GM12878 (cell line): ENCODE measurements around the gene FFAR3. TPM values are rescaled to one million over a fixed set of nuclear protein-coding genes. Genes with fewer than 3 reads are reported as not detected.

ENCODE experiments used
- ASH2L ChIP-seq: fragments of 300-600, 200-600 bp; sonication (generic); IDR thresholded peaks from 2 replicates; pipeline ENCODE4 v1.6.1; 2017; ENCODE audit warnings: low read depth, mild to moderate bottlenecking, borderline replicate concordance
- CREB1 ChIP-seq: IDR thresholded peaks from 2 replicates; pipeline ENCODE4 v1.6.1; 2012; ENCODE audit warnings: low read depth, mild to moderate bottlenecking, inconsistent platforms
- CTCF ChIP-seq, 3 experiments: IDR thresholded peaks in 2 of 3; conservative IDR thresholded peaks in 1 of 3; 2 replicates each; pipeline ENCODE4 v1.5.1; 2011; ENCODE audit warnings: low read depth in 3 of 3, low read length in 3 of 3, mild to moderate bottlenecking in 3 of 3, control low read depth in 2 of 3, moderate library complexity in 2 of 3, inconsistent platforms in 1 of 3, mixed read lengths in 1 of 3; ENCODE audit not compliant: control insufficient read depth in 2 of 3, insufficient read depth in 1 of 3; ENCODE audit errors: extremely low read depth in 1 of 3
- IKZF1 ChIP-seq: fragments of 450-650 bp; conservative IDR thresholded peaks from 2 replicates; pipeline ENCODE4 v1.6.1; 2017; ENCODE audit warnings: antibody characterized with exemption, mild to moderate bottlenecking
- IKZF2 ChIP-seq, 2 experiments: fragments of 450-650 bp; IDR thresholded peaks; 2 replicates each; pipeline ENCODE4 v1.6.1; 2017; ENCODE audit warnings: mild to moderate bottlenecking in 2 of 2, moderate library complexity in 2 of 2
- MTA2 ChIP-seq: fragments of 450-650 bp; IDR thresholded peaks from 2 replicates; pipeline ENCODE4 v1.6.1; 2016; ENCODE audit warnings: low read depth, mild to moderate bottlenecking, moderate library complexity
- MYB ChIP-seq: fragments of 150-350 bp; IDR thresholded peaks from 2 replicates; pipeline ENCODE4 v1.6.1; 2014; ENCODE audit warnings: mild to moderate bottlenecking, low read depth, low read length, borderline replicate concordance
- PAX5 ChIP-seq: IDR thresholded peaks from 2 replicates; pipeline ENCODE4 v1.6.1; 2011; ENCODE audit warnings: low read depth, low read length, borderline replicate concordance
- POLR2A ChIP-seq: IDR thresholded peaks from 2 replicates; pipeline ENCODE4 v1.6.1; 2011; ENCODE audit warnings: low read depth, mild to moderate bottlenecking, low read length
- RB1 ChIP-seq: fragments of 450-650 bp; formaldehyde crosslinking; IDR thresholded peaks from 2 replicates; pipeline ENCODE4 v1.6.1; 2017; ENCODE audit warnings: mild to moderate bottlenecking, borderline replicate concordance
- SP1 ChIP-seq: IDR thresholded peaks from one replicate; pipeline ENCODE4 v1.6.1; 2011; ENCODE audit warnings: low read depth, low read length
- TCF3 ChIP-seq: IDR thresholded peaks from 2 replicates; pipeline ENCODE4 v1.6.1; 2012; ENCODE audit warnings: low read depth, mild to moderate bottlenecking, low read length, borderline replicate concordance; ENCODE audit not compliant: insufficient read depth
- ZNF274 ChIP-seq: IDR thresholded peaks from one replicate; pipeline ENCODE4 v1.8.0; 2011; ENCODE audit not compliant: insufficient read length, insufficient read depth
- ZNF384 ChIP-seq: IDR thresholded peaks from 2 replicates; pipeline ENCODE4 v1.6.1; 2012; ENCODE audit warnings: low read depth, mild to moderate bottlenecking, low read length, improper control_type of control experiment, borderline replicate concordance
- ZSCAN29 ChIP-seq: fragments of 450-650 bp; IDR thresholded peaks from 2 replicates; pipeline ENCODE4 v1.6.1; 2017; ENCODE audit warnings: mild to moderate bottlenecking, moderate library complexity
- polyA plus RNA-seq, 11 experiments: library from polyadenylated mRNA; depleted of rRNA in 4 of 11; unstranded in 6 of 11; stranded (reverse) in 5 of 11; fragments of >200 nt; fragmentation: Nextera tagmentation in 4 of 11; fragmentation: Illumina TruSeq in 1 of 11; extraction: Ambion mirVana in 4 of 11; extraction: Trizol in 1 of 11; gene quantifications; 1 replicate in 1 of 11; 2 replicates in 10 of 11; pipeline versions ENCODE4 v1.2.1 to v1.2.3, GENCODE V29; 2011 to 2016; ENCODE audit warnings: inconsistent platforms in 2 of 11, missing spikeins in 2 of 11, low read depth in 1 of 11
- total RNA-seq, 4 experiments: library from RNA; depleted of rRNA in 3 of 4; stranded (reverse); fragments of >200 nt in 3 of 4; fragmentation: Illumina TruSeq in 1 of 4; extraction: Trizol in 1 of 4; gene quantifications; 2 replicates each; pipeline versions ENCODE4 v1.2.1 to v1.2.3, GENCODE V29; 2013 to 2021
- TF ChIP-seq, protein P1 (sequence below): fragments of 450-650 bp; IDR thresholded peaks from 2 replicates; pipeline ENCODE4 v1.6.1; 2017; ENCODE audit warnings: antibody characterized with exemption, mild to moderate bottlenecking, moderate library complexity
- TF ChIP-seq, protein P2 (sequence below): fragments of 450-650 bp; IDR thresholded peaks from 2 replicates; pipeline ENCODE4 v1.6.1; 2016; ENCODE audit warnings: mild to moderate bottlenecking

The FFAR3 gene
- total and polyA plus RNA-seq, 10 of the 15 experiments (the other 5 are each of a cell fraction or from before 2014, with no cell fraction given), result 0.15 to 0.18 TPM; not detected in 8

DNA sequence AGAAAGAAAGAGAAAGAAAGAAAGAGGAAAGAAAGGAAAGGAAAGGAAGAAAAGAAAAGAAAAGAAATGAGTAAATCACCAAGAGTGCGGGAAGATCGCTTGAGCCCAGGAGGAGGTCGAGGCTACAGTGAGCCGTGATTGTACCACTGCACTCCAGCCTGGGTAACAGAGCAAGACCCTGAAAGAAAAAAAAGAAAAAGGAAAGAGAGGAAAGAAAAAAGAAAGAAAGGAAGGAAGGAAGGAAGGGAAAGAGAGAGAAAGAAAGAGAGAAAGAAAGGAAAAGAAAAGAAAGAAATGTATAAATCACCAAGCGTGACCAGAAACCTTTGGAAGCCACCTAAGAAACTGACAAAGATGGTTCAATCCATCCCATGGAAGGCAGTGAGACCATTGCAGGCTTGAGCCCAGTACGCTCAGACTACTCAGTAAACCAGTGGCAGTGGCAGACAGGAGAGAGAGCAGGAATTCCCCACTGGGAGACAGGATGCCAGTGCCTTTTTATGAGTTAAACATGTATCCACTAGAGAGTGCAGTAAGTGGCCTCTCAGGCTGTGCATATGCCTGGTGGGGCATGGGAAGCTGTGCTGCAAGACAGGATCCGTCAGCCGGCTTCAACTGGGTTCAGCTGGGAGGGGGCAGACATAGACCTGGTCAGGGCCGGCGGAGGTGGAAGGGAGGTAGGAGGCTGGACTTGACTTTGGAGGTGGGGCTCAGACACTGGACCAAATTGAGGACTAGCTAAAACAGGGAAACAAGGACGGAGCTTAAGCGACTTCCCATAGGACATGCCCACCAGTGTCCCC is 17.4 kb downstream of the FFAR3 start (continued):
- TF ChIP-seq CTCF (IDR thresholded peaks at IDR 0.05 in 2 of 3, conservative IDR thresholded peaks at IDR 0.05 in 1 of 3; ENCODE audit: control insufficient read depth in 2 of 3, extremely low read depth in 1 of 3, insufficient read depth in 1 of 3, low read depth in 3 of 3, low read length in 3 of 3) (no peak), MTA2 (peak; percentile 10; the same call in 1 of the 2 replicates), TCF3 (no peak), MYB (no peak), IKZF2 (IDR thresholded peaks at IDR 0.05) (peak in 1 of 2 experiments; percentile 24; a peak in 1 of 4 replicates), POLR2A (no peak), ZNF274 (no peak), SP1 (no peak), ZNF384 (no peak), CREB1 (no peak), RB1 (no peak), ZSCAN29 (no peak), ASH2L (no peak), IKZF1 (peak; percentile 38), PAX5 (peak; percentile 93)
- TF ChIP-seq, protein P1, sequence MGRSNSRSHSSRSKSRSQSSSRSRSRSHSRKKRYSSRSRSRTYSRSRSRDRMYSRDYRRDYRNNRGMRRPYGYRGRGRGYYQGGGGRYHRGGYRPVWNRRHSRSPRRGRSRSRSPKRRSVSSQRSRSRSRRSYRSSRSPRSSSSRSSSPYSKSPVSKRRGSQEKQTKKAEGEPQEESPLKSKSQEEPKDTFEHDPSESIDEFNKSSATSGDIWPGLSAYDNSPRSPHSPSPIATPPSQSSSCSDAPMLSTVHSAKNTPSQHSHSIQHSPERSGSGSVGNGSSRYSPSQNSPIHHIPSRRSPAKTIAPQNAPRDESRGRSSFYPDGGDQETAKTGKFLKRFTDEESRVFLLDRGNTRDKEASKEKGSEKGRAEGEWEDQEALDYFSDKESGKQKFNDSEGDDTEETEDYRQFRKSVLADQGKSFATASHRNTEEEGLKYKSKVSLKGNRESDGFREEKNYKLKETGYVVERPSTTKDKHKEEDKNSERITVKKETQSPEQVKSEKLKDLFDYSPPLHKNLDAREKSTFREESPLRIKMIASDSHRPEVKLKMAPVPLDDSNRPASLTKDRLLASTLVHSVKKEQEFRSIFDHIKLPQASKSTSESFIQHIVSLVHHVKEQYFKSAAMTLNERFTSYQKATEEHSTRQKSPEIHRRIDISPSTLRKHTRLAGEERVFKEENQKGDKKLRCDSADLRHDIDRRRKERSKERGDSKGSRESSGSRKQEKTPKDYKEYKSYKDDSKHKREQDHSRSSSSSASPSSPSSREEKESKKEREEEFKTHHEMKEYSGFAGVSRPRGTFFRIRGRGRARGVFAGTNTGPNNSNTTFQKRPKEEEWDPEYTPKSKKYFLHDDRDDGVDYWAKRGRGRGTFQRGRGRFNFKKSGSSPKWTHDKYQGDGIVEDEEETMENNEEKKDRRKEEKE, result no peak
- TF ChIP-seq, protein P2, sequence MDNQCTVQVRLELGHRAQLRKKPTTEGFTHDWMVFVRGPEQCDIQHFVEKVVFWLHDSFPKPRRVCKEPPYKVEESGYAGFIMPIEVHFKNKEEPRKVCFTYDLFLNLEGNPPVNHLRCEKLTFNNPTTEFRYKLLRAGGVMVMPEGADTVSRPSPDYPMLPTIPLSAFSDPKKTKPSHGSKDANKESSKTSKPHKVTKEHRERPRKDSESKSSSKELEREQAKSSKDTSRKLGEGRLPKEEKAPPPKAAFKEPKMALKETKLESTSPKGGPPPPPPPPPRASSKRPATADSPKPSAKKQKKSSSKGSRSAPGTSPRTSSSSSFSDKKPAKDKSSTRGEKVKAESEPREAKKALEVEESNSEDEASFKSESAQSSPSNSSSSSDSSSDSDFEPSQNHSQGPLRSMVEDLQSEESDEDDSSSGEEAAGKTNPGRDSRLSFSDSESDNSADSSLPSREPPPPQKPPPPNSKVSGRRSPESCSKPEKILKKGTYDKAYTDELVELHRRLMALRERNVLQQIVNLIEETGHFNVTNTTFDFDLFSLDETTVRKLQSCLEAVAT, result peak; percentile 82
